ENCODE measurements around the gene CA5B.
A peak's percentile ranks its signal among the peaks of the same experiment; 100 is the strongest.

CA5B gene

DNA sequence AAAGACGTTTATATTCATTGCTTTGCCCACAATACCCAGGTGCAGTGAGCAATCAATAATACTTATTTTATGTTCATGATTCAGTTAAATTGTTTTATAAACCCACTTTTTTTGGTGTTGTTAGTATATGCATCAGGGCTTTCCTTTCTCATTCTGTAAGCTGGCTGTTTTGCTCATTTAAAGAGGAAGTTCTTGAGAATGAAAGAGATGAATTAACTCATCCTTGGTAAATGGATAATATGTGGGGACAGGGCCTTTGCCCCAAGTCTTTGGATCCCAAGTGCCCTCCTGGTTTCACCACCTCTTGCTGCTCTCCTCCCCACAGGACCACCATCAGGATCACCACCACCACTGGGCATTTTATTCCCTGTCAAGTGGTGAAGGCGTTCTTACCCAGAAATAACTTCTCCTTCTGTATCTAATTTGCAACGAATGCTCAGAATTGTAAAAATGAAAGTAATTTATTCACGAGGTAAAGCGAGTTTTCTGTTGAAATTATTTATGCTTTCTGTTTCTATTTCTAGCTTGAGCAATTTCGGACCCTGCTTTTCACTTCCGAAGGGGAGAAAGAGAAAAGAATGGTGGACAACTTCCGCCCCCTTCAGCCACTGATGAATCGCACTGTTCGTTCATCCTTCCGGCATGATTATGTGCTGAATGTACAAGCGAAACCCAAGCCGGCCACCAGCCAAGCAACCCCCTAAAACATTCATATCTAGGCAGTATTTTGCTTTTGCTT lies 44.1 kb downstream of the CA5B start:
- TF ChIP-seq, protein P1, sequence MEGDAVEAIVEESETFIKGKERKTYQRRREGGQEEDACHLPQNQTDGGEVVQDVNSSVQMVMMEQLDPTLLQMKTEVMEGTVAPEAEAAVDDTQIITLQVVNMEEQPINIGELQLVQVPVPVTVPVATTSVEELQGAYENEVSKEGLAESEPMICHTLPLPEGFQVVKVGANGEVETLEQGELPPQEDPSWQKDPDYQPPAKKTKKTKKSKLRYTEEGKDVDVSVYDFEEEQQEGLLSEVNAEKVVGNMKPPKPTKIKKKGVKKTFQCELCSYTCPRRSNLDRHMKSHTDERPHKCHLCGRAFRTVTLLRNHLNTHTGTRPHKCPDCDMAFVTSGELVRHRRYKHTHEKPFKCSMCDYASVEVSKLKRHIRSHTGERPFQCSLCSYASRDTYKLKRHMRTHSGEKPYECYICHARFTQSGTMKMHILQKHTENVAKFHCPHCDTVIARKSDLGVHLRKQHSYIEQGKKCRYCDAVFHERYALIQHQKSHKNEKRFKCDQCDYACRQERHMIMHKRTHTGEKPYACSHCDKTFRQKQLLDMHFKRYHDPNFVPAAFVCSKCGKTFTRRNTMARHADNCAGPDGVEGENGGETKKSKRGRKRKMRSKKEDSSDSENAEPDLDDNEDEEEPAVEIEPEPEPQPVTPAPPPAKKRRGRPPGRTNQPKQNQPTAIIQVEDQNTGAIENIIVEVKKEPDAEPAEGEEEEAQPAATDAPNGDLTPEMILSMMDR (conservative IDR thresholded peaks at IDR 0.05; ENCODE audit: low read depth, low read length) = no peak
- no peak overlapping the region for H3K4me3 ChIP-seq (ENCODE audit: low read length)
- DNase-seq (ENCODE audit: low read depth) = no peak

DNA sequence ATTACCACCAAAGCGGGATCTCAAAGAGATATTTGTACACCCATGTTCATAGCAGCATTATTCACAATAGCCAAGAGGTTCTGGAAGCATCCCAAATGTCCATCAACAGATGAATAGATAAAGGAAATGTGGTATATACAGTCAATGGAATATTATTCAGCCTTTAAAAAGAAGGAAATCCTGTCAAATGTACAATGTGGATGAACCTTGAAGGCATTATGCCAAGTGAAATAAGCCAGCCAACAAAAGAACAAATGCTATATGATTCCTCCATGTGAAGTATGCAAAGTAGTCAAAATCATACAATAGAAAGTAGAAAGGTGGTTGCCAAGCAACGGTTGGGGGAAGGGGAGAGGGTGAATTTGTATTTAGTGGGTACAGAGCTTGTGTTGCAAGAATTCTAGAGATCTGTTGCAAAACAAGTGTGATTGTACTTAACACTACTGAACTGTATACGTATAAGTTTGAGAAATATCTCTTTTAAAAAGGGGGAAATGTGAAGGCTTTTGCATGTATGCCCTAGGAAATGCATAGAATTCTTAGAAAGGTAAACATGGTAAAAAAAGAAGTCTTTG lies 47.2 kb downstream of the CA5B start:
- H3K4me3 ChIP-seq (ENCODE audit: low read length) = no peak overlapping the region
- TF ChIP-seq, protein P1 (conservative IDR thresholded peaks at IDR 0.05; ENCODE audit: low read depth, low read length) = no peak
- no peak for DNase-seq (ENCODE audit: low read depth)

DNA sequence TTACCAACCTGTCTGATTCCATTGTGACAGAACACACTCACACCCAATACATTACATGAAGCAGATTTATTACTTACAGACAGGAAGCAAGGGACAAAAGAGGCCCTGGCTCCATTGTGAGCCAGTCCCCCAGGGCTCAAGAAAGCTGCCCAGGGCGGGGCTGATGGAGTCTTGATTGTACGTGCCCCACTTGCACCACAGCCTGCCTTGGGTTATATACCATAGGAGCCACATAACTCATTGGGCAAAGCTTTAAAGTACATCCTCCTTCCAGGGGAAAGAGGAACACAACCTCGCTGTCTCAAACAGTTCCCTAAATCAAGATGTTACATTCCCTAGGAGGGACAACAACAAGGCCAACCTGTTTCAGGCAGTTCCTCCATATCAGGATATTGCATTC lies 48.8 kb downstream of the CA5B start:
- H3K4me3 ChIP-seq (ENCODE audit: low read length) = no peak overlapping the region
- TF ChIP-seq, protein P1 (conservative IDR thresholded peaks at IDR 0.05; ENCODE audit: low read depth, low read length) = no peak
- no peak for DNase-seq (ENCODE audit: low read depth)

DNA sequence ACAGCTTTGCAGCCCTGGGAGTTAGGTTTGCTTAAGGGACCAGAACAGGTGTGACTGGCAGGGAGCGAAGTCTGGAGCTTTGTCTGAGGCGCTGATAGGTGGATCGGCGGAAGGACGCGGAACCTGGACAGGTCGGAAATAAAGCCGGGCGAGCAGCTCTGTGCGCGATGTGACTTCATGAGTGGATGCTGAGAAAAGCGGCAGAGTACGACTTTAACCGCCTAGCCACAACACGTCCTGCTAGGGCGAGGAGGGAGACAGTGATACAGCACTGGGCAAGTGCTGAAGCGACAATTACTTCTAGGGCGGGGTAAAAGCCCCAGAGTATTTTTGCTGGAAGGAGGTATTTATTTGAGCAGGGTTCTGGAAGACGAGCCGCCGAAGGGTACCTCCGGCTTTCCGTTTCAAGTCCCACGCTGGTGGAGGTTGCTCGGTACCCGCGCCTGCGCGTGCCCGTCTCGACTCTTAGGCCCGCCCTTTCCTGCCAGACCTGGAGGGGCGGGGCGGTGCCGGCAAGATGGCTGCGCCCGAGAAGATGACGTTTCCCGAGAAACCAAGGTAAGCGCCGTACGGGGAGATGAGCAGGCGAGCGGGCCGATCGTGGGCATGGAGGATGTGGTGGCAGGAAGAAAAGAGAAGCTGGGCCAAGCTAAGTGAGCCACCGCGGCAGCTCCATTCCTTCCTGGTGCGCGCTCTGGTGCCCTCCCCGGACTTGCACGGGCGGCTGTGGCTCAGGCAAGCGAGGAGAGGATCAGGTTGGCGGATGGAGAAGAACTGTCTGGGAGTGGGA lies 52.1 kb downstream of the CA5B start, which contains the start of gene ZRSR2:
Gene ZRSR2 (plus strand): TSS at position 506 of the 790 bp plus-strand sequence. CDS start 12 bp downstream, at position 518.
- peak within 1 kb of the TSS; percentile 96 for H3K4me3 ChIP-seq (ENCODE audit: low read length)
- peak; percentile 48 for DNase-seq (ENCODE audit: low read depth)
- TF ChIP-seq, protein P1 (conservative IDR thresholded peaks at IDR 0.05; ENCODE audit: low read depth, low read length) = no peak

DNA sequence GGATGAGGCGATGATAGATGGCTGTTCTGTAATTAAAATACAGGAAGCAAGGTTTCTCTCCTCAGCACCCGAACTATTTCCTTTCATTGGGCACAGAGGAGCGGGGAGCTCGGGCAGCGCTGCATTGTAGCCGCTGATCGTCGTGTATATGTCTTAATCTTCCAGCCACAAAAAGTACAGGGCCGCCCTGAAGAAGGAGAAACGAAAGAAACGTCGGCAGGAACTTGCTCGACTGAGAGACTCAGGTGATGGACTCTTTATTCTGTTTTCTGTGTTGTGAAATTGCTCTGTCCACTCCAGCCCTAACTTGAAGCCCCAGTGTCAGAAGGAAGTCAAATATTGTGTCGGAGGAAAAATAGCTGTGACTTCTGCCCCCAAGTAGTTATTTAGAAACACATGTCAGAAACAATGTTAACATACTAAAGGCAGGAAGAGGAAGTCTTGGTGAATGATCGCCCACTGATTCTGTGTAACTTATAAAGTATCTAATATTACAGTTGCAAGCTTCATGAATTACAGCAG lies 52.8 kb downstream of the CA5B start:
- DNase-seq (ENCODE audit: low read depth) = no peak
- peak overlapping the region; percentile 96 for H3K4me3 ChIP-seq (ENCODE audit: low read length)
- TF ChIP-seq, protein P1 (conservative IDR thresholded peaks at IDR 0.05; ENCODE audit: low read depth, low read length) = no peak

DNA sequence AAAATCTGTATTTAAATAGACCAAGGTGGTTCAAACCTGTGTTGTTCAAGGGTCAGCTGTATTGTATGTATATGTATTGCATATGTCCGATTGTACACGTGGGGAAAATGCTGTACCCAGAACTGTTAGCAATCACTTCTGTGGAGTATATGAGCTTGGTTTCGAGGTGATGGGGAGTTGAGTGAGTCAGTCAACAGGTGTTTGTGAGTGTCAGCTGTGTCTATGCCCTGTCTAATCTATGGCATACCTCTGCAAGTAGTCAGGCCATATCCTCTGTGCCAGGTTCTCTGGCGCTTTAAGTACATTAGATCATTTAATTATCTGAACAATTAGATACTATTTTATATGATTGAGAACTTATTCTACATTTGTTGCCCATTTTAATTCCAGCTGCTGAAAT lies 59.6 kb downstream of the CA5B start:
- H3K4me3 ChIP-seq (ENCODE audit: low read length) = no peak overlapping the region
- TF ChIP-seq, protein P1 (conservative IDR thresholded peaks at IDR 0.05; ENCODE audit: low read depth, low read length) = no peak
- no peak for DNase-seq (ENCODE audit: low read depth)
